GM18517 (cell line): ENCODE results near the gene NDRG4.
"Not testable (repeated sequence)": the region's sequence is repeated elsewhere in the genome, so short reads cannot be mapped to it uniquely, and the experiment has no call there.

ENCODE experiments used
- ATAC-seq: cut with Tn5 transposase; IDR thresholded peaks from one replicate; pipeline ENCODE4 v1.9.1; 2021; ENCODE audit warnings: mild to moderate bottlenecking, moderate library complexity; ENCODE audit not compliant: unreplicated experiment

Gene NDRG4

DNA sequence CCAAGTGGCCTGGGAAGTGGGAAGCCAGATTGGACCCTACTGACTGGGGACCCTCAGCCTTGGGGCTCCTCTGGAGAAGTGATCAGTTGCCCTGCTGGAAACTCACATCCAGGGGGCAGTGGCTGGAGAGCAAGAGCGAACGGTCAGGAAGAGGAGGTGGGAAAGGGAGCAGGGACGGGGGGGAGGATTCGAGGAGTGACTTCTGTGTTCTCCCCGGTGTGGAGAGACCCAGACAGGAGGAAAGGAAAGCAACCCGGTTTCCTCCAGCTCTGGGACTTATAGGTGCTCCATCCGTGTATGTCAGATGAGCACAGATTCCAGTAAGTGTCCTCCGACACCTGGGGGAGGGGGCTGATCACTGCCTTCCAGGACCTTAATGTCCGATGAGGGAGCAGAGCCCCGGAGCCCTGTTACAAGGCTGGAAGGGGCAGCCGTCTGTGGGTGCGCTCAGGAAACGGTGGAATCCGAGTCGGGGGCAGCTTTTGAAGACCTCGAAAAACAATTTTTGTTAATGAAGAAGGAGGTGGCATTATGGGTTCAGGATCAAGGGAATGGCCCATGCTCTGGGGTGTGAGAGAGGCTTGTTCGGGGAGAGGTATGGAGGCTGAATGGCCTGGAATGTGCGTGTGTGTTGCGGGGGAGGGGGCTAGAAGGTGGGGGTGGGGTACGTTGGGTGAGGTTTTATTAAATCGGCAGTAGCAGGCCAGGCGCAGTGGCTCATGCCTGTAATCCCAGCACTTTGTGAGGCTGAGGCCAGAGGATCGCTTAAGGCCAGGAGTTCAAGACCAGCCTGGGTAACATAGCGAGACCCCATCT lies 34.8 kb upstream of the NDRG4 start:
- no peak for ATAC-seq

DNA sequence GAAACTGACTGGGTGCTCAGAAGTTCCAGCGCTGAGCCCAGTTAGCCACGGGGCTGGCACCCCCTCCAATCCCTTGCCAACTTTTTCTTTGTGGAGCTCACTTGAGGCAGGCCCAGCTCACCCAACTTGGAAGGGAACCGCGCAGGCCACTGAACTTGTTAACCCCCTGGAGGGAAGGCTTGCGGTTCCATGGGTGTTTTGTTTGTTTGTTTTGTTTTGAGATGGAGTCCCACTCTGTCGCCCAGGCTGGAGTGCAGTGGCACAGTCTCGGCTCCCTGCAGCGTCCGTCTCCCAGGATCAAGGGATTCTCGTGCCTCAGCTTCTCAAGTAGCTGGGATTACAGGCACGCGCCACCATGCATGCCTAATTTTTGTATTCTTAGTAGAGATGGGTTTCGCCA lies 34.1 kb upstream of the NDRG4 start:
- ATAC-seq = no peak

DNA sequence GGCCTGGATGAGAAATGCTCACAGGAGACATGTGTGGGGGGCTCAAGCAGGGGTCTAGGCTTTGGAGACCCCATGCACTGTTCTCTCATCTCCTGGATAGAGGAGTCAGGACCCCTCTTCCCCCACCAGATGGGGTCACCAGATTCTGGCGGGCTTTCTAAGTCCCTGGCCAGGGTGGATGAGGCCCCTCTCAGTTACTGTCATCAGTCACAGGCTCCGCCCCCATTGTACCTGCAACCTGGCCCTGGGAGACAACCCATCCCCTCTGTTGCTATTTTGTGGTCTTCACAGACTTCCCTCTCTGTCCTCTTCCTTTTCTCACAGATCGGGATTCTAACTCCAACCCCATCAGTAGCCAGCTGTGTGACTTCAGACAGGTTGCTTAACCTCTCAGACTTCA lies 33.5 kb upstream of the NDRG4 start:
- ATAC-seq = no peak

DNA sequence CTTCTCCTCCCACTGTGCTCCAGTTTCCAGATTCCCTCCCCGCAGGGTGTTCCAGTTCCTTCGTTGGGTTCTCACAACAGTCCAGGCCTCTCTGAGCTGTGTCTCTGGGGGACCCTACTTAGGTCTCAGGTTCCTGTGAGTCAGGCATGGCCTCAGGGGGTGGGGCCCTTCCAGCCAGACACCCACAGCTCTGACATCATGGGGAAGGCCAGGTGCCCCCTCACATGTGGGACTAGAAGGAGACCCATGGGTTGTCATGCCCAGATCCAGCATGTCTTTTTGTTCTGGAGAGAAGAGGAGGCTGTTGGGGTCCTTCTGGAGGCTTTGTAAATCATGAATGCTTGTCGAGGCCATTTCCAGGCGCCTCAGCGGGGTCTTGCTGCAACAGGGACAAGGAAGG lies 32.0 kb upstream of the NDRG4 start:
- ATAC-seq = no peak

DNA sequence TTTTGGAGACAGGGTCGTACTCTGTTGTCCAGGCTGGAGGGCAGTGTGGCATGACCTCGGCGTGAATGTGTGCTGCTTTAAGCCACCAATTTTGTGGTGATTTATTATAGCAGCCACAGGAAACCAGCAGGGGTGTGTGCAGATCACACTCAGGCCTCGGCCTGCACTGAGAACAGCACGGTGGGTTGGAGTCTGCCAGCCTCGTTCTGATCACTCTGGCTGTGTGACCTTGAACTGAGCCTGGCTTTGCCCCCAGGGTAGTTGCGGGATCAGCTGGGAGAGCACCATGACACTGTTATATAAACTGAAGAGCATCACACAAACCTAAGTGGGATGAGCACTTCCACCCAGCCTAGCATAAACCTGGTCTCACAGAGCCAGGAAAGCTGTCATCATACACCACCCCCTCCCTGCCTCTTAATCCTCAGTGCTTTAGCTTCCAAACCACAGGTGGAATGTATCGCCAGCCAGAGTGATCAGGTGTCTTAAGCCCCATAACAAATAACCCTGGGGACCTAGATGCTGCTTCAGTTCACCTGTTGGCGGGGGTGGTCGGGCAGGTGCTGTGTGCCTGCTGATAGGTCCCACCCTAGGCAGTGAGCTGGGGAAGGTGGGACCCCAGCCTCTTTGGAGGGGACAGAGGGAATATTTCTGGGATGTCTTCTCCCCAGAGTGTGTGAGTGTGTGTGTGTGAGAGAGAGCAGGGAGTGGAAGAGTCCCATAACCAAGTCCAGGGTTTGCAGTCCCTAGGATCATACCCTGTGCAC lies 28.6 kb upstream of the NDRG4 start:
- ATAC-seq = no peak

DNA sequence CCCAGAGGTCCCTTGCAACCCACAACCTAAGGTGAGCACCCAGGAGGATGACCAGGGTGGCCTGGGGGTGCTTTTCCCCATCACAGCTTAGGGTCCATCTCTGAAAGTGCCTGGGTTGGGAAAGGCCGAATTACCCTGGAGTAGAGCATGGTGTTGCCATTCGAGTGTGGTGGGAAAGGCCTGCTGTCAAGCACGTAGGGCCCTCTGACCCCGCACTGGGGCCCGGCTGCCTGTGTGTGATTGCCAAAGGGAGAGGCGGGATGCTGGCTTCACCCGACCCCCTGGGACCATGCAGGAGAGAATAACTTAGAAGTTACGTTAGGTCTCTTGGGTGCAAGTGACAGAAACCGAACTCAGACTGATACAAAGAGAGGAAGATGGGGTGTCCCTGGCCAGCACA lies 27.7 kb upstream of the NDRG4 start:
- ATAC-seq = no peak

DNA sequence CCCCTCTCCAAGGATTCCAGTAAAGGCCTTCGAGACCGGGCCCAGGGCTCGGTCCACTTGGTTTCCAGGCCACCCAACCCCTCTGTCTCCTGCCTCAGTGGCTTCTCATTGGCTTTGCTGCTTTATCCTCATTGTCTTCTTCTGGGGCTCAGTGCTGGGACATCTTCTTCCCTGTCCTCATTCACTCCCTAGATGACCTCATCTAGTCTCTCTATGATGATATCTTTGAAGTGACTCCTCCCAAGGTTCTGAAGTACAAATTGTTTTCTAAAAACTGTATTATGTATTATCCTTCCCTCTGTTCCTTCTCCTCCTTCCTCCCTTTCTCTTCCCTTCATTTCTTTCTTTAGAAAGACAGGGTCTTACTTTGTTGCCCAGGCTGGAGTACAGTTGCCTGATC lies 27.1 kb upstream of the NDRG4 start:
- no peak for ATAC-seq

DNA sequence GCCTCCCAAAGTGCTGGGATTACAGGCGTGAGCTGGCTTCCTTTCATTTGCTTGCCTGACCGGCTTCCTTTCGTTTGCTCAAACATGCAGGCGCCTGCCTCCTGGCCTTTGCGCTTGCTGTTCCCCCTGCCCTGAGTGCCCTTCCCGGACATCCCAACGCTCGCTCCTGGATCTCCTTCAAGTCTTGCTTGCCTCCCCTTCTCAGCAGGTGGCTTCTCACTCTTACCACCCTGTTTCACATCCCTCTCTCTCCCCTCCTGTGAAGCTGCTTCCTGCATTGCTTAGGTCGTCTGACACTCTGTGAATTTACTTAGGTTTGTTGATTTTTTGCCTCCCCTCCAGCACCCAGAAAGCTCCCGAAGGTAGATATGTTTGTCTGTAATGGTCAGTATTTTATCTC lies 25.6 kb upstream of the NDRG4 start:
- ATAC-seq = no peak

DNA sequence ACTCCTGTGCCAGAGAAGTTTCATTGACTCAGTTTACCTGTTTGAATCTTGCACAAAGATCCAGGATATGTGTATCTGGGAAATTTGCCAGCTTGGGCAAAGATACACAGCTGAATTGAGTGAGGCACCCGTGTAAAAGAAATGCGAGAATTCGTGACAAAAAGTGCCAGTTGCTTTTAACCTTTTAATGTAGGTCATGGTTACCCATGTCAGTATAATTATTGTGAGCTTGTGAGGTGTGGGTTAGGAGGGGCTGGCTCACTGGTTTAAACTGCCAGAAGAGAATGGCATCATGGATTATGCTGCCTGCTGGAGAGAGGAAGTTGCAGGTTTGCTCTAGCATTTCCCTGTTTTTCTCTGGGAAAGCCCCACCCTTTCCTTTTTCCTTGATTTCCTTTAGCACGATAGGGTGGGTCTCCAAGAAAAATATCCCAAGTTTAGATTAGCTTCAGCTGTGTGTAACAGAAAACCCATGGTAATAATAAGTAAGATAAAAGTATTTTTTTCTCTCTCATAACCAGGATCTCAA lies 24.8 kb upstream of the NDRG4 start:
- no peak for ATAC-seq

DNA sequence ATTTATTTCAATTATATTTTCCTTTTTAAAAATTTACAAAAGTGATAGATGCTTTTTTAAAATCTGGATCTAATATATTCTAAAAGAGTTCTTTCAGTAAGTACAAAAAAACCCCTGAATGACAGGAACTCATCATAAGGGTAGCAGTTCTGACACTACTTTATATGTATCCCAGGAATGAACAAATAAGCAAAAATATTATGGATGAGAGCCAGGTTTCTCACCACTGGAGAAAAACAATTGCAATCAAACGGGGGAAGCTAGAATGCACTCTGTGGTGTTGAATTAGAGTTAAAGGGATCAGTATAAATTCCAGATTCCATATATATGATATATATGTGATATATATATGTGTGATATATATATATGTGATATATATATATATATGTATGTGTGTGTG lies 23.2 kb upstream of the NDRG4 start:
- ATAC-seq = no peak

DNA sequence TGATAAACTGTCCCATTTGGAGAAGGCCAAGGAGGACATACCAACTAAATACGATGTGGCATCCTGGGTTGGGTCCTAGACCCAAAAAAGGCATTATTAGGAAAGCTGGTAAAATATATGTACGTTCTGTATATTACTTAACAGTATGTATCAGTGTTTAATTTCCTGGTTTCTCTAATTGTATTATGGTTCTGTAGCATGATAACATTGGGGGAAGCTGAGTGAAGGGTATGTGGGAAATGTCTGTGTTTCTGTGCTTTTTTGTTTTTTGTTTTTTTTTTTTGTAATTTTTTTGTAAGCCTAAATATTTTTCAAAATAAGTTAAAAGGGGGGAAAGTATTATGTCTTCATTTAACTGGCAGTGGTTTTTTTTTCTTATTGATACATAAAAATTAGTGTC lies 21.5 kb upstream of the NDRG4 start:
- ATAC-seq = no peak

DNA sequence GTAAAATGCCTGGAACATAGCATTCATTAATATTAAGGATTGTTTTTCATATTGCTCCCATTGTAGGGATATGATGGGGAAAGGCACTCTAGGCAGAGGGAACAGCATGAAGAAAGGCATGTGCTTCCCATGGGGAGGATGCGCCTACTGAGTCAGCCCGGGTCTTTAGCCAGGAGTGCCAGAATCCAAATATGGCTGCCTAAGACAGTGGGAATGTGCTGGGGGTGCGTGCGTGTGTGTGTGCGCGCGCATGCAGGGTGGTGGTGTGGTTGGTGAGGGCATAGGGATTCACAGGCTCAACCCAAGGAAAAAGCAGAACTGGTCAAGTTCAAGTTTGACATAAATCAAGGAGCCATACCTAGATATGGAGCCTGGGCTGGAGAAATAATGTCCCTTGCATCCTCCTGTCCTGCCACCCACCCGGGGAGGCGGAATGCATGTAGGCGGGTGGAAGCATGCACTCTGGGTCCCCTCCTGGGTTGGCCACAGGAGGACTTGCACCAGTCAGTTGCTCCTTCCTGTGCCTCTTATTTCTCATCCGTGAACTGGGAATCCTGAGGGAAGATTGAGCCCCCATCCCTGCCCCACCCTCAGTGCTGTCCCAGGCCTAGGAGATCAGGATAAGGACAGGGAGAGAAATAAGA lies 18.6 kb upstream of the NDRG4 start:
- no peak for ATAC-seq

DNA sequence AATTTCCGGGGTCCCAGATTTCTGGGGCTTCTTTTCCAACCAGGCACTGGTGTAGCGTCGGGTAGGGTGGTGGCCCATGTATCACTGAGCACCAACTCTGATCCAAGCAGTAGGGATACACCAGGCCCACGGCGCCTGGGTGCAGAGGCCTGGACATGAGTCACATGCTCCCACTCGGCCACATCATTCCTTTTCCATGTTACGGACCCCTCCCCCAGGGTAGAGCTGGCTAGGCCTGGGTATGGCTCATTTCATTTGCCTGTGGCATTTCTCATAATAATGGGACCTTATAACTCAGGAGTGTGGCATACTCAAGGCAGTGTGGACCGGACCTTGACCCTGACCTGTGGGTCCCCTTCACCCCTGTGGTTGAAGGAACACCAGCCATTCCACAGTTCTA lies 18.0 kb upstream of the NDRG4 start:
- no peak for ATAC-seq

DNA sequence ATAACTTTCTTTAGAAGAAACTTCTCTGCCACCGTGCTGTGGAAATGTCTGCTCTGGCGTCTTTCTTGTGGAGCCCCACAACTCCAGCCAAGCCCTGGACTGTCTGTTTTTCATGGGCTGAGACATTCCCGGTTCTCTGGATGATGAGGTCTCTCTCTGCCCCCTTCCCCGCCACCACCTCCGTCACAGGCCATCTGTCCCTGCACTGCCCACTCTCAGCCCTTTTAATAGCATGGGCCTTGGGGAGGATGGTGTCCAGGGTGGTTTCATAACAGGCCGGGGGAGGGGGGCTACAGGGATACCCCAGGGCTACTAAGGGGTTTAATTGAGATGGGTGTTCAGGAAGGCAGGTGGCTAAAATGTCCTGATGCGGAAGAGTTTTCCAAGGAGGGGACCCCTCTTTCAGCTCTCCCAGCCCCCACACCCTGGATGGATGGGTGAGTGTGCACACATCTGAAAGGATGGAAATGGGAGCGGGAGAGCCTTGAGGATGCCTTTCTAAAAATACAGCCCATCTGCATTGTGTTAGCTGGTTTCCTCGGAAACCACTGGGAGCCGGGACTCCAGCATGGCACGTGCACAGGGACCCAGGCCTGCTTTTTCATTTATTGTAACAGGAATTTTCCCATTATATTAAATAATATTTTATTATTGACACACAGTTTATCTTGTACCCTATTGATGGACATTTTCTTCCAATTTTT lies 14.6 kb upstream of the NDRG4 start:
- no peak for ATAC-seq

DNA sequence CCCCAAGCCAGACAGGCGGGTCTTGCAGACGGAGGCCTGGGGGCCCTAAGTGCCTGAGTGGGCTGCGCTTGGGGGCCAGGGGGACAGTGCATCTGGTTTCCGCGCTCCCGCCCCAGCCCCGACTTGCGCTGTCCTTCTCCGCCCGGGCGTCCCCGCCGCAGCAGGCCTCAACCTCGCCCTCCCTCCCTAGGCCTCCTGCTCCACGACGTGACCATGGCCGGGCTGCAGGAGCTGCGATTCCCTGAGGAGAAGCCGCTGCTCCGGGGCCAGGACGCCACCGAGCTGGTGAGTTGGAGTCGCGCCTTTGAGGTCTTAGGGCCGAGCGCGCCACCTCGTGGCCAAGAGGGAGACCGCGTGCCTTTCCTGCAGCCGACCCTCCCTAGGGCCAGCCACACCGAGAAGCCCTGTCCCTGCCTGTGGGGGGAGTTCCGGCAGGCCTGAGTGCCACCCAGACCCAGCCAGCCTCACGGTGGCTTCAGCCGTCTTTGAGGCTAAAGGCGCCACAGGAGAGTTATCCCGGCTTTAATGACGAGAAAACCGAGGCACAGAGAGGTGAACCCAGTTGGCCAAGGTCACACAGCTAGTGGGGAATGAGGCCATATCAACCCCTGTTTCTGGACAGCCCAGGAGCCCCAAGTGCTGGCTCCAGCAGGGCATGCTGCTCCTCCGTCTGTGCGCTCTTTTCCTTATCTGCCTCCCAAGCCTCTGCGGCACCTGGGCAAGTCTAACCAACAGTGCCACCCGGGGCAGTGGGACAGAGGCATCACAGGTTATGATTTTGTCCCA lies 12.2 kb upstream of the NDRG4 start:
- ATAC-seq = no peak

DNA sequence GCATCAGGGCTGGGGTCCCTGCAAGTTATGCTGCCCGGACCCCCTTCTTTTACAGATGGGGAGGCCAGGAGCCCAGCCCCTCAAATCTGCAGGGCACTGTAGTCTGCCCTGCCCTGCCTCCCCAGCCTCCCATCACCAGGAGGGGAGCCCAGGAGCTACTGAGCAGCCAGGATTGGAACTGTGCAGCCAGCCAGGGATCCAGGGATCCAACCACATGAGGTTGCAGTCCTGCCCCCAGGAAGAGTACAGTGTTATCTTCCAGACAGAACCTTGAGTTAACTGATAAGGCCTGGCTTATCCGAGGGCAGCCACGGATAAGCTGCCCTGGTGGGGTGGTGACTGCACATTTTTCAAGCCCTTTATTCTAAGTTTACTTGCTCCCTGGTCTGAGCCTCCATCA lies 11.4 kb upstream of the NDRG4 start:
- no peak for ATAC-seq

DNA sequence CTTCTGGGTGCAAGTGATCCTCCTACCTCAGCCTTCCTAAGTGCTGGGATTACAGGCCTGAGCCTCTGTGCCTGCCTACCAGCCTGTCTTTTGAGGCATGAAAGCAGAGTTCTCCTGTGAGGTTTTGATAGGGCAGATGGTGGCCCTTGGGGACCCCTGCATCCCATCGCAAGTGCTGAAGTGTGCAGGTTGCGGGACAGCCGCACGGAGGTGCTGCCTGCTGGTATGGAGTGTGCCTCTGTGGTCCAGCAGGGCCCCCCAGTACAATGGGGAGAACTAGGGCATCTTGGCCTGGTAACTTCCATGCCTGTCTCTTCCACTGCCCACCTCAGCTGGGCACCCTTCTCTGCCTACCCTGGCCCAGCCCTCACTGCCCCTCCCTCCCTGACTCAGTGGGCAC lies 9.9 kb upstream of the NDRG4 start:
- ATAC-seq = no peak

DNA sequence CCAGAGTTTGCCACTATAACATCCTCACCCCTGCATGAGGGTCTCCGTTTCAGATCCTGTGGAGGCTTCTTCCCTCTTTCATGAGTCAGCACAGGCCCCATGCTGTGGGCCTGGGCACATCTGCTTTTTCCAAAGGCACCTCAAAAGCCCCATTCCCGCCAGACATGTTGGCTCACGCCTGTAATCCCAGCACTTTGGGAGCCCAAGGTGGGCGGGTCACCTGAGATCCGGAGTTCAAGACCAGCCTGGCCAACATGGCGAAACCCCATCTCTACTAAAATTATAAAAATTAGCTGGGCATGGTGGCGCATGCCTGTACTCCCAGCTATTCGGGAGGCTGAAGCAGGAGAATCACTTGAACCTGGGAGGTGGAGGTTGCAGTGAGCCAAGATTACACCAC lies 9.4 kb upstream of the NDRG4 start:
- ATAC-seq = not testable (repeated sequence)

DNA sequence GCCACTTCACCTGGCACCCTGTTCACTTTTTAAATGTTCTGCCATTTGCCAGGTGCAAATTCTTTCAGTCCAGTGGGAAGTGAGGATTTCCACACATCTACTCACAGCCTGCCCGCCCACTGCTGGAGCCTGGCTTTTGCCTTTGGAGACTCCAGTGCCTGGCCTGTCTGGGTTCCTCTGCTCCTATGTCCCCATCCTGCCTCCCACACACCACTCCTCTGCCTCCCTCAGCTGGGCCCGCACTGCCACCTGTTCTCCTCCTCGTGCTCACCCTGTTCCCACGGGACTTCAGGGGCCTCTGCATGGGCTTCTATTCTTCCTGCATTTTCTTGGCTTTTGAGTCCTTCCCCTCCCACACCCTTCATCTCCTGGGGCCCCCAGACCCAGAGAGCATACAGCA lies 7.9 kb upstream of the NDRG4 start:
- no peak for ATAC-seq

DNA sequence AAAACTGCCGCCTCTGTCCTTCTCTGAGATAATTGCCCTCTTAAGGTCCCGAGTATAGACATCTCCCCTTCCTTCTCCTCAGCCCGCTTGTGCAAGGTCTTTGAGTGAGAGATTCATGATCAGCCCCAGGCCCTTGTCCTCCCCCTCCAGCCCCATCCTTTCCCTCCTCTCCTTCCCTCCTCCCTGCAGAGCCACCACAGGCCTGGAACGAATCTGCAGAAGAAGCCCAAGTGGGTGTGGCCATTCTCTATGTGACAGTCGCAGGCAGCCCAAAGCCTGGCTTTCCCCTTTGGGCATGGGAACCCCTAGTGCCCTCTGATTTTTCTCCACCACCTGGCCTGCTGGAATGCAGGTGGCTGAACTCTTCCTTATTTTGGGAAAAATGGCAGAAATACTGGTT lies 7.2 kb upstream of the NDRG4 start:
- no peak for ATAC-seq
